Ecto neural progenitor cell (in vitro differentiated cells): ENCODE measurements around the gene MTF2.

Experiments
- DNase-seq: peaks from one replicate; pipeline ENCODE4 v3.0.0-alpha.2; 2018; ENCODE audit warnings: low spot score

MTF2 gene

DNA sequence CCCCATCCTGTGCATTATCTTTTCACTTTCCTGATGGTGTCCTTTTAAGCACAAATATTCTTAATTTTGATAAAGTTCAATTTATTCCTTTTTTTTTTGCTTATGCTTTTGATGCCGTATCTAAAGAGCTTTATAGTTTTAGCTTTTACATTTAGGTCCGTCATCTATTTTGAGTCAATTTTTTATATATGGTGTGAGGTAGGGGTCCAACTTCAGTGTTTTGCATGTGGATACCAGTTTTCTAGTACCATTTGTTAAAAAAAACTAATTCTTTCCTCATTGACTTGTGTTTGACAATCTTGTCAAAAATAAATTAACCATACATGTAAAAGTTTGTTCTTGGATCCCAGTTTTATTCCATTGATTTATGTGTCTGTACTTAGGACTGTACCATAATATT, 4.9 kb downstream of the MTF2 start:
- no peak for DNase-seq

DNA sequence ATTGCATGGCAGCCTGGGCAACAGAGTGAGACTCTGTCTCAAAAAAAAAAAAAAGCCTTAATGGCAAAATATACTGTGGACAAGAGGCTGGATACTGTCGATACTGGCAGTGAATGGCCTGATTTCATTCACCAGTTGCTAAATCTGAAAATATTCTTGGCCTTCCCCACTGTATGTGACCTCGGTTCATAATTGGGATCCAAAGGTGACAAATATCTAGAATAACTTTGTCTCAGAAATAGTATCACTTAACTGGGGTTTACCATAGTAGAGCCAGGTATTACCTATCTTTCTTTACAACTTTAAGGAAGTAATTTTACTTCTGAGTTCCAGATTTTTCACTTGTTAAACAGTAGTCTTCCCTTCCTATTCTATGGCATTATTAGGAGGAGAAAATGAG, 8.4 kb downstream of the MTF2 start:
- DNase-seq, result no peak

DNA sequence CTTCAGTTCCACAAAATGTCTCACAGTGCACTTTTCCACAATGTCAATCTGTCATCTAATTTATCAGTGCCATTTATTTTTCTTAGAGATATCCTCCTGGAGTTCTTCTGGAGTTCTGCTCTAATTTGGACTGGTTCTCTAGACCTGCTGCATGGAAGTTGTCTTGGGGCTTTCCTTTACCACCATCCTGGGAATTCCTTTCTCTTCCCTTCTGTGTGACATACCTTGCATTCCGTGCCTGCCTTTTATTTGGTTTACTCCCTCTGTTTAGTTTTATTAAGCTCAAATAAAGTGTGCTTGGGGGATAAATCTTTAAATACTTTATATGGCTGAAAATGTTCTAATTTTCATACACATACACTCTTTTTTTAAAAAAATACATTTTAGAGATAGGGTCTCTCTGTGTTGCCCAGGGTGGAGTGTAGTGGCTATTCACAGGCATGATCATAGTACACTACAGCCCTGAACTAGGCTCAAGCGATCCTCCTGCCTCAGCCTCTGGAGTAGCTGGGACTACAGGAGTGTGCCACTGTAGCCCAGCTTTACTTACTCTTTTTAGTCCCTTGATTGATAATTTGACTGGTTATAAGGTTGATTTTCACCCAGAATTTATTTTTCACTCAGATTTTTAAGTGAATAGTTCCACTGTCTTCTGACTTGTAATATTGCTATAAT, 14.4 kb downstream of the MTF2 start:
- no peak for DNase-seq

DNA sequence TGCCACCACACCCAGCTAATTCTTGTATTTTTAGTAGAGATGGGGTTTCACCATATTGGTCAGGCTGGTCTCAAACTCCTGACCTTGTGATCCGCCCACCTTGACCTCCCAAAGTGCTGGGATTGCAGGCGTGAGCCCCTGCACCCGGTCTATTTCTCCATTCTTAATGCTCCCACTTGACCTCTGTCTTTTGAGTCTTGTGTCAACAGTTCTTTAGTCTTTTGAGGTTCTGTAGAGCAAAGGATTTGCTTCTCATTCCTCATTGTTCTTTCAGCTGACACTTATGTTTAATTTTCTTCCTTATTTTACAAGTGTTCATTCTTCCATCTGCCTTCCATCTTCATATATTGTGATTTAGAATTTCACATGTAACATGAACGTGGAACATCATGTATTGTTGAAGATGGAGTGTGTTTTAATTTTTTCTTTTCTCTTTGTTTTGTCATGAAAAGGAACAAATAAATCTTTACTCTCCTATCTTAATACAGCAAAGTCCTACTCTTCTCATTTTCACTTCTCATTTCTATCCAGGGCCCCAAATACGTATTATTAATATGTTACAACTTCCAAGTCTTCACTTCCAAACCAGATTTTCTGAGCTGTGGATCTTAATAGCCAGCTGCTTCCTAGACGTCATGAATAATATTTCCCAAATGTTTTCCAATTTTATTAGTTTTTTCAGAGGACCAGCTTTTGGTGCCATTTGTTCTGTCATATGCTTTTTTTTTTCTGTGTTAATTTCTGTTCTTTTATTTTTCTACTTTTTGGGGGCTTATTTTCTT, 16.9 kb downstream of the MTF2 start:
- DNase-seq, result no peak

DNA sequence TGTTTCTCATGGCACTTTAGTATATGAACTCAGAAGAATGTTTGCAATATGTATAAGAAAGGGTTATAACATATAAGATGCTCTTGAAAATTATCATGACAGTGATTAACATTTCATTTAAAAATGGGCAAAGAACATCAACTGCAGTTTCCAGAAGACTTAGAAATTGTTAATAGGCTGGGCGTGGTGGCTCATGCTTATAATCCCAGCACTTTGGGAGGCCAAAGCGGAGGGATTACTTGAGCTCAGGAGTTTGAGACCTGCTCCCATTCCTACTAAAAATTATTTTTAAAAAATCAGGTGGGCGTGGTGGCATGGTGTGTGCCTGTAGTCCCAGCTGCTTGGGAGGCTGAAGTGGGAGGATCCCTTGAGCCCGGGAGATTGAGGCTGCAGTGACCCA, 23.1 kb downstream of the MTF2 start:
- DNase-seq, result no peak

DNA sequence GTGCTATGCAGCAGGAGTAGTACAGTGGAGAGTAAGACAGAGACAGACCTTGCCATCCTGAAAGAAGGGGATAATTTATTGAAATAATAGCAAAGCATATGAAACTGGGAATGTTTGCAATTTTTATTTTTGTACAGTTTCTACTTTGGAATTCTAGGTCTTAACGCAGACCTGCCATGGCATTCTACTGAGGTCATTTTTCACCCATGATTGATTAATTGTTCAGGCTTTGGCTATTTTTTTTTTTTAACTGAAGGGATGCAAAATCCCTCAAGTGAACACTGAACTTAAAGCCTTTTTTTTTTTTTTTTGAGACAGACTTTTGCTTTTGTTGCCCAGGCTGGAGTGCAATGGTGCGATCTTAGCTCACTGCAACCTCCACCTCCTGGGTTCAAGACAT, 27.1 kb downstream of the MTF2 start:
- DNase-seq, result no peak

DNA sequence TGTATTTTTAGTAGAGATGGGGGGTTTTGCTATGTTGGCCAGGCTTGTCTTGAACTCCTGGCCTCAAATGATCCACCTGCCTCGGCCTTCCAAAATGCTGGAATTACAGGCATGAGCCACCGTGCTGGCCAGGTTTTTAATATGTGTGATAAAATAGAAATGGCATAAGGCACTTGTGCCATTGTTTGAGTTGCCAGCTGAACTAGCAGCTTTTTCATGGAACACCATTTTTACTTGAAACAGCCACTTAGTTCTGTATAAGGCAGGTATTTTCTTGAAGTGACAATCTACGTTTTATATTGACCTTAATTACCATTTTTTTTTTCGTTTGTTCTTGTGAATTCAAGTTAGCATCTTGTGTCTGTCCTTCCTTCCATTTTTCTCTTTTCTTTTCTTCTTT, 28.3 kb downstream of the MTF2 start:
- no peak for DNase-seq

DNA sequence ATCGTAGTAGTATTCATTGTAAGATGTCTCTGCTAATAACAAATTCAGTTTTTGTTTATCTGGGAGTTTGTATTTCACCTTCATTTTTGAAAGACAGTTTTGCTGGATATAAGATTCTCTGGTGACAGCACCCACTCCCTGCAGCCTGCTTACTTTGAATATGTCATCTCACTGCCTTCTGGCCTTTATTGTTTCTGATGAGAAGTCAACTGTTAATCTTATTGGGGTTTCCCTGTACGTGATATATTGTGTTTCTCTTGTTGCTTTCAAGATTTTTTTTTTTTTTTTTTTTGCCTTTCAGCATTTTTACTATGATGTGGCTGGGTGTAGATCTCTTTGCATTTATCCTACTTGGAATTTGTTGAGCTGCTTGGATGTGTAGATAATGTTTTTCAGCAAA, 29.3 kb downstream of the MTF2 start:
- DNase-seq, result no peak

DNA sequence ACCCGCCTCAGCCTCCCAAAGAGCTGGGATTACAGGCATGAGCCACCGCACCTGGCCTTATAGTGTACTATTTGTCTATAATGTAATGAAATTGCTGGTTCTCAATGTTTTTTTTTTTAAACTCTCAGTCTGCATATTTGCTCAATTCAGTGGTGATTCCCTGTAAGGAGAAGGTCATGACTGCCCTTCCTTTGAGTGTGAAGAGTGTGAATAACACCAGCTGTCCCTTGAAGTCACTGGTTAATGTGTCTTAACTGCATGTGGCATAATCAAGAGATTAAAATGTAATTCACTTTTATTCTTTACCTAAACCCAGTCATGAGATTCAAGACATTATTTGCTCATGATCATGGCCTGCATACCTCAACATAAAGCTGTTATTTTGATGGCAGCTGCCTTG, 30.5 kb downstream of the MTF2 start:
- DNase-seq, result no peak

DNA sequence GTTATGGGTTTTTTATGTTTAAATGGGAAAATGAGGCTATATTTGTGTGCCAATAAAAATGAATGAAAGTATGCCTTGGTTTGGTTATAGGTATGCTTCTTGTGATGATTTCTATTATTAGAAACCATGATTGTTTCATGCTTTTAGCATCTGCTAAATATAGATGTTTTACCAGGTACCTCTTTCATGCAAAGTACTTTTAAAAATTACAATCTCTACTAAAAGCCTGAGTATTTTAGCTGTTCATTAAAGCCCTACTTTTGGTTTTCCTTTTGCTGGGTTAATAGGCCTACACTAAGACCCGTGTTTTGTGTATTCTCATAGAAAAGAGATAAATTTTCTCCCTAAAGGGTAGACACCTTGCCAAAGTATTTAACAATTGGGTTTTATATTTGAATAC, 32.0 kb downstream of the MTF2 start:
- no peak for DNase-seq

DNA sequence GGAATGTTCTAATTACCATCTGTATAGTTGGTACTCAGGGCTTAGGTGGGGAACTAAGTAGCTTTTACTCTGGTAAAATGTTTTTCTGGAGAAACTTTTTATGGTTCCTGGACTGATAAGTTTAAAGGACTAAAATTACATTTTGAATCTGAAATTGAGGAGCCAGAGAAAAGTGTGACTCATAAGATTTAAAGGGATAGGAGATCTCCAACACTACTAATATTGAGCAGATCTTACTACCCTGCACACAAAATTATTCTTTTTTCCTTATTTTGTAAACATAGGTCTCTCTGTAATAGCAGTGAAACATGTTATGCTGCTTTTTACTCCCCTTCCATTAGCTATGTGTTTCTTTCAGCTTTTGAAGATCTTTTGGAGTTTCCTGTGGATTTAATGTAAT, 32.5 kb downstream of the MTF2 start:
- no peak for DNase-seq

DNA sequence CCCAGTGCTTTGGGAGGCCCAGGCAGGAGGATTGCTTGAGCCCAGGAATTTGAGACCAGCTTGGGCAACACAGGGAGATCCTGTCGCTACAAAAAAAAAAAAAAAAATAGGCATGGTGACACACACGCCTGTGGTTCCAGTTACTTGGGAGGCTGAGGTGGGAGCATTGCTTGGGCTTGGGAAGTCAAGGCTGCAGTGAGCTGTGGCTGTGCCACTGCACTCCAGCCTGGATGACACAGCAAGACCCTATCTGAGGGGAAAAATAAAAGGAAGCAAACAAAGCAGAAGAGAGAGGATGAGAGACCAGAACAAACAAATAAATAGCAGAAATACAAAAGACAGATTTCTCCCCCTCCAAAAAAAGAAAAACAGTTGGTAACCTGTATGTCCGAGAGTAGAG, 34.0 kb downstream of the MTF2 start:
- DNase-seq, result no peak

DNA sequence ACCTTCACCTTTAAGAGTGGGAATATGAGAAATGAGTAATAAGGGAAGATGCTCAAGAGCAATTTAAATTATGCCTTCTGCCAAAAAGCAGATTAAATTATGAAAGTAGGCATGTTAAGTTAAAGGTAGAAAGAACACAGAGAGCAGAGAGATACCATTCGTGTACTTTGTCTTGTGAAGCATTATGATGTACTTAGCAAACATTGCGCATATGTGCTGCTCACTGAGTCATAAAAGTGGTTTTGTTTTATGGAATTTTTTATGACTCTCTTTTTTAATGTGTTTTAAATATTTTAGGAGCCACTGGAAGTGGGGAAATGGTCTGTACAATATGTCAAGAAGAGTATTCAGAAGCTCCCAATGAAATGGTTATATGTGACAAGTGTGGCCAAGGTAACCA, 35.3 kb downstream of the MTF2 start:
- no peak for DNase-seq

DNA sequence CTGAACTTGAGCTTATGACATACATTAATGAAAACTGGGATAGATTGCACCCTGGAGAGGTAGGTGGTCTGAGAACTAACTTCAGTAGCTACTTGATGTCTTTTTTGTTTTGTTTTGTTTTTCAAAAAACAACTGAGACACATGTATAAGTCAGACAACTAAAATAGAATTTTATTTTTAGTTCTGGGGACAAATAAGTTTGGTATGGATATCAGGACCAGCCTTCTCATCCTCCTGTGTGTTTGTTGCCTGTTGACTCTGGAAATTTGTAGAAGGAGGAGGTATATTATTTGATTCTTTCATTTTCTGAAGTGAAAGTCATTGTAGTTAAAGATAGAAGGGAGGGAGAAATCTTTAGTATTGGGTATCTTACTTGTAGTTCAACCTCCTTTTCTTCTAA, 41.5 kb downstream of the MTF2 start:
- DNase-seq, result no peak

DNA sequence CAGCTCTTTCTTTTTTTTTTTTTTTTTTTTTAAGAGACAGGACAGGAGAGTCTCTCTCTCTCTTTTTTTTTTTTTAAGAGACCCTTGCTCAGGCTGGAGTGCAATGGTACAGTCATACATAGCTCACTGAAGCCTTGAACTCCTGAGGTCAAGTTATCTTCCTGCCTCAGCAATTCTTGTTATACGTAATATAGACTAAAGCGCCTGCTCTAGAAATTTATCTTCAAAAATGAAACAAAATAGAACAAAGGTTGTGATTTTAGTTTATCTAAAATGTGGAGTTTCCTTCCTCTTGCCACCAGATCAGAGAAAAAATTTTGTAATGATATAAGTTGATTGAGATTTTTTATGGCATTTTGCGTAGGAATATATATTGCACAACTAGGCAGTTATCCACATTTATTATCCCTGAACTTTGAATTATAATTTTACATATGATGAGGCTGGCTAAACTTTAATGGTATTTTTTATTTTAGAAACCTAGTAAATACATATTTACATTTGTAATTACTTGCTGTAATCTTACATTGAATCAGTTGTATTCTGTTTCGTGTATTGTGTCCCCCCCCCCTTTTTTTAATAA, 44.2 kb downstream of the MTF2 start:
- DNase-seq, result no peak

DNA sequence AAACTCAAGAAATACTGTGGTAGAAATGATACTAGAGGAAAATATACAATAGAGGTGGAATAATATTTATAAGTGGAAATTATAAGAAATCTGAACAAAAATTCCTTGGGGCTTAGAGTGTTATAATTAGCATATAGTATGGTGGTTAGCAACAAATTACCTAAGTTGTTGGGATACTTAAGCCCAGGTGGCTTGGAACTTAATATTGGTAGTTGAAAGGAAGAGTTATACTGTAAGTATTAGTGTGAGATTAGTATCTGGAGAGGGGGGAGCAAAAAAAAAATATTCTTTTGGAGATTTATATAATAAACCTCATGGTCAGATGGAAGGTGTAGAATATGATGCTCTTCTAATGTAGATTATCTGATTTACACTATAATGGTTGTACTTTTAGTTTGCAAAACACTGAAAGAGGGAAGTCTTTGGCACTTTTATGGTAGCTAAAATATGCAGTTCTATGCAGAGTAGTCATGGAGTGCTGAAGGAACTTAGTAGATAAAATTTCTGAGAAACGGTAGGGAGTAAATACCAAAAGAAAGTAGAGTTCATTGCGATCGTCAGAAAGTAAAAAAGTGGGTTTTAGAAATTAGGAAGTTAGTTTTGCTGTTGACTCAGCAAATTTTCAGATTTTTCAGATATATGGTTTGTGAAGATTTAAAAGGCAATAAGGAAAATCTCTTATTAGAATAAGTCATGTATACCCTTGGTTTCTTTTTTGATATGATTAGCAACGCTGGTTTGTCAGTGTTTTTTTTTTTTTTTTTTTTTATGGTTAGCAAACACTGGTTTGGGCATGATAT, 45.7 kb downstream of the MTF2 start:
- DNase-seq, result no peak

DNA sequence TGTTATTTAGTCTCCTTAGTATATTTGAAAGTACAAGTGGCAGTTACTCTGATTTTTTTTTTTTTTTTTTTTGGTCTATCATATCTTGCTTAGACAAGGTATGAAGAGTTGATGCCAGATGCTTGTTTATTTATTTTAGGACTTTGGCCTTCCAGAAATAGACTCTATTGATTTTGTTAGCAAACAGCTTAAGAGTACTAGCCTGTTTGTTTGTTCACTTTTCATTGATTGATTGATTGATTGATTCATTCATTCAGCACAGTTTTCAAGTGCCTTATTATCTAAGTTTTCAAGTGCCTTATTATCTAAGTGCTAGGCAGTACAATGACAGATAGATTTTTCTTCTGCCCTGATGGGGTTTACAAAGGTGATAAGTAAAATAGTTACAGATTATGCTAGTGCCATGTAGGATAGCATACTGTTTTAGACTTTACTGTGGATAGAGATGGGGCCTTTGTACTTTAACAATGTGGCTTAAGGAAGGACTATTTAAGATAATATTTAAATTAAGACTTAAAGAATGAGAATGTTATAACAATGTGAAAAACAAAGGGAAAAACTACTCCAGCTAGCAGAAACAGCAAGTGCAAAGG, 50.5 kb downstream of the MTF2 start:
- no peak for DNase-seq

DNA sequence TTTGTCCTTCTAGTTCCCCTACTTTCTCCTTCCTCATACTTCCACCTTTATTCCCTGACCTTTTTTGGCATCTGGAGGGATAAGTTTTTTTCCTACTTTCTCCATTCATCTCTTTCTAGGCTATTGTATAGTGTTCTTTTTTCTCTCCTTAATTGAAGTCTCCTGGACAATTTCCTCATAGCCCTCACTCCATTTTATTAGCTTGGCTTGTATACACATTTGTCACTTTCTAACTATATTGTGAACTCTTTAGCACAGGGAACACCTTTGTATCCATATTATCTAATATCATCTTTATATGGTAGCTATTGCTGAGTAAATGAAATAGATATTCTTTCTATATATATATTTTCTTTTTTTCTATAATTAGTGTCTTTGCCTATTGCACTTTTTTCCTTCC, 53.6 kb downstream of the MTF2 start:
- DNase-seq, result no peak

DNA sequence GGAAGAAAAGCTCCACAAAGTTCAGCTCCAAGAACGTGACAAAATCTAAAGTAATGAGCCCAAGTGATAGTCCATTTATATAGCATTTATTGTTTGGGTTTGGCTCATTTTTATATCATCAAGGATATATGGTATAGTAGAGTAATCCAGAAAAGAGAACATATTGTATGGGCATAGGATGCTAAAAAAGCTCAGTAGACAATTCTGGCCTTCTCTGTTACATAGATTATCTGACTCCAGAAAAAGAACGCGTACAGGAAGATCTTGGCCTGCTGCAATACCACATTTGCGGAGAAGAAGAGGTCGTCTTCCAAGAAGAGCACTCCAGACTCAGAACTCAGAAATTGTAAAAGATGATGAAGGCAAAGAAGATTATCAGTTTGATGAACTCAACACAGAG, 57.4 kb downstream of the MTF2 start:
- DNase-seq, result no peak

DNA sequence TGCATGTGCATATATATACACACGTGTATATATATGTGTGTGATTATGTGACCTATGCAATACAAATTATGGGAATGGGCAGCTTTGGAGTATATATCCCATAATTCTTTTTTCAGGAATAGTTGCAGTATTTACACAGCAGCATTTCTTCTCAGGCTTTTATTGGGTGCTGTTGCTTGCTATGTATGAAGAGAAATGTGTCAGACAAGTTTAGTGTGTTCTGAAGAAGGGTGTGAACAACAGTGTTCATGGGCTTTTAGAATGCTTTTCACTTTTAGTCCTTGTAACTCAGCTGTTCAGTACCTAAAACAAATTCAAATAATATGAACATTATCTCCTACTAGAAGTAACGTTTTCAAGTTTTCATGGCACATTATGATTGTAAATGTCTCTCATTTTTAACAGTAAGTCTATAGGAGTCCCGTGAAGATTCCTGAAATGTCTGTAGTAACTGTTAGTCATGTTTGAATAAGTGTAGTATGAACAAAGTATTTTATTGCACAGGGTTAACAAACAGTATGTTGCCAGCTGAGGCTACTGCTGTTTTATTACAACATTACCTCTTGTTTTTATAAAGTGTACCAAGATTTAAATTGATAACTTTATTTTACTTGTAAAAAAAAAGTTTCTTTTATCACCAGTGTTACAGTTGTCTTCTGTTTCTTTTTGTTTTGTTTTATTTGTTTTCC, 58.7 kb downstream of the MTF2 start:
- no peak for DNase-seq

DNA sequence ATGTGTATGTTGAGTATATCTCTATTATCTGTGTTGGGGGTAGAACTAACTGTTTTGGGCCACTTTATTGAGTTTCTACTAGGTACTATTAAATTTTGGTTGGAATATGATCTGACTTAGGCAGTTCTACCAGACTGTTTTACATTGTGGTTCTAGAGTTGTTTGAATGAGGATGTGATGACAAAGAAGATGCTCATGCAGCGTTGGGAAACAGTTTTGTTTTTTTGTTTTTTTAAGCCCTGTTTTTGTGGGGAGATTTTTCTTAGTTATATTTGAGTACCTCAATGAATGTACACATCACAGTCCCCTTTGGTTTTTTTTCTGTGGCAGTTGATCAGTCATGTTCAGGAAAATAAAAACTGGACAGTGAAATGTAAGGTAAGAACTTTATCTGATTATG, 61.0 kb downstream of the MTF2 start:
- no peak for DNase-seq

DNA sequence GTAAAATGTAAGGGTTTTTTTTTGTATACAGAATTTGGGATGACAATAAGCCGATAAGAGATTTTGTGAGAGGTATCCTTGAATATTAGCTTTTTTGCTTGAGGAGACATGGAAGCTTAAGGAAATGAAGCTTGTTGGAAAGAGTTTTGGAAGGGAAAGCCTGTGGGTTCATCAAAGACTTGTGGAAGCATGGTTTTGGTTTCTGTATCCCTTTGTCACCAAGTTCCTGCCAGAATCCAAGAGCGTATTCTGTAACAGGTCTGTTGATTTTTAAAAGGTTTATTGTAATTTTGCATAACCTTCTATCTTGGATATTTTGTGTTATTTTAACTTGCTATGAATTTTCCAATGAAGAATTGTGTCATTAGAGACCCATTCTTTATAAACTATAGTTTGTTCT, 63.1 kb downstream of the MTF2 start:
- DNase-seq, result no peak
